Ovary (tissue), 3 donors: ENCODE results near the gene PKNOX1.
"Not testable (repeated sequence)": the region's sequence is repeated elsewhere in the genome, so short reads cannot be mapped to it uniquely, and the experiment has no call there.

Experiments
- EP300 ChIP-seq: sonication (generic); formaldehyde crosslinking; IDR thresholded peaks from one replicate; pipeline ENCODE4 v1.6.1; 2017; ENCODE audit warnings: antibody characterized with exemption
- TF ChIP-seq, protein P1 (sequence below), 3 donors: fragments of 450-650 bp in 2 of 3; fragments of 200-600 bp in 1 of 3; IDR thresholded peaks; one replicate each; pipeline versions ENCODE4 v1.5.1 to v1.8.0; 2016 to 2022; ENCODE audit warnings: antibody characterized with exemption in 3 of 3, mild to moderate bottlenecking in 1 of 3
- donor health status: DM: no; HTN: no; CAD: no.

DNA sequence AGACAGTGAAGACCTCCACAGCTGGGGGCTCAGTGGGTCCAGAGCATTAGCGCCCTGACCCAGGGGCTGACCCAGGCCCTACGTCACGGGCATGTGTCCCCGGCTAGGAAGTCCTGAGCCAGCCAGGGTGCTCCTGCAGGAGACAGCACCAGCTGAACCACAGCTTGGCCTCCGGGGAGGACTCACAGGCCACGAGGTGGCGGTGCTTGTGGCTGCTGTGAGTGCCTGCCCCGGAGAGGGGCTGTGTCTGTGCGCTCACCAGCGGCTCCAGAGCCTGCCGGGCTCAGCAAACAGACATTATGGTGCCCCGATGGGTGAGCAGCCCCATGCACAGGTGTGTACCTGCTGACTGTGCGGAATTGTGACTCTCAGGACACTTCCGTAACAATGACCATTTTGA is 70.2 kb downstream of the PKNOX1 start:
- TF ChIP-seq, protein P1, sequence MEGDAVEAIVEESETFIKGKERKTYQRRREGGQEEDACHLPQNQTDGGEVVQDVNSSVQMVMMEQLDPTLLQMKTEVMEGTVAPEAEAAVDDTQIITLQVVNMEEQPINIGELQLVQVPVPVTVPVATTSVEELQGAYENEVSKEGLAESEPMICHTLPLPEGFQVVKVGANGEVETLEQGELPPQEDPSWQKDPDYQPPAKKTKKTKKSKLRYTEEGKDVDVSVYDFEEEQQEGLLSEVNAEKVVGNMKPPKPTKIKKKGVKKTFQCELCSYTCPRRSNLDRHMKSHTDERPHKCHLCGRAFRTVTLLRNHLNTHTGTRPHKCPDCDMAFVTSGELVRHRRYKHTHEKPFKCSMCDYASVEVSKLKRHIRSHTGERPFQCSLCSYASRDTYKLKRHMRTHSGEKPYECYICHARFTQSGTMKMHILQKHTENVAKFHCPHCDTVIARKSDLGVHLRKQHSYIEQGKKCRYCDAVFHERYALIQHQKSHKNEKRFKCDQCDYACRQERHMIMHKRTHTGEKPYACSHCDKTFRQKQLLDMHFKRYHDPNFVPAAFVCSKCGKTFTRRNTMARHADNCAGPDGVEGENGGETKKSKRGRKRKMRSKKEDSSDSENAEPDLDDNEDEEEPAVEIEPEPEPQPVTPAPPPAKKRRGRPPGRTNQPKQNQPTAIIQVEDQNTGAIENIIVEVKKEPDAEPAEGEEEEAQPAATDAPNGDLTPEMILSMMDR (IDR thresholded peaks at IDR 0.05): not testable (repeated sequence)
- TF ChIP-seq EP300: not testable (repeated sequence)
